ENCODE data around the gene SMTNL2. TPM values are rescaled to one million over a fixed set of nuclear protein-coding genes. Genes with fewer than 3 reads are reported as not detected.

SMTNL2 gene
- total RNA-seq, 2 experiments from 2014 or later: not detected

GRCh38 chr17:4536259-4536741, 48.0 kb upstream of the SMTNL2 start:
- POLR2A ChIA-PET: no interaction called here
- Mint-ChIP-seq H3K9me3 (no peaks in the 10 kb centered on the region), H3K27ac (no peak overlapping the region), H3K4me3 (no peak overlapping the region), H3K36me3 (ENCODE audit: low read depth) (peaks cover 22% of the 10 kb centered on the region), H3K4me1 (ENCODE audit: low read depth) (peaks cover 5% of the 10 kb centered on the region), H3K27me3 (peaks cover 6% of the 10 kb centered on the region)
- TF ChIP-seq CTCF (IDR thresholded peaks at IDR 0.05): no peak
- H3K27ac ChIP-seq (ENCODE audit: low read depth in 1 of 2, low read length in 2 of 2): no peak overlapping the region
- DNase-seq (no peak), ATAC-seq (ENCODE audit: poor library complexity) (no peak)
- CTCF ChIA-PET: no interaction called here
- H3K27me3 ChIP-seq (ENCODE audit: control insufficient read depth in 1 of 2, insufficient read depth in 2 of 2, low read length in 2 of 2): no peaks in the 10 kb centered on the region
- H3K4me3 ChIP-seq (ENCODE audit: low read length): no peak overlapping the region
- H3K4me1 ChIP-seq (ENCODE audit: insufficient read depth, low read length): peaks cover 7% of the 10 kb centered on the region
- H3K36me3 ChIP-seq (ENCODE audit: insufficient read depth, low read length): peaks cover 24% of the 10 kb centered on the region
- H3K9me3 ChIP-seq (ENCODE audit: control insufficient read depth in 1 of 2, insufficient read depth in 1 of 2, low read length in 2 of 2): no peaks in the 10 kb centered on the region
- intact Hi-C loops (cut with DNase I, micrococcal nuclease): no loop called here

GRCh38 chr17:4536742-4537411, 47.5 kb upstream of the SMTNL2 start:
- H3K4me1 Mint-ChIP-seq (ENCODE audit: low read depth): peaks cover 5% of the 10 kb centered on the region
- DNase-seq: no peak
- TF ChIP-seq CTCF (IDR thresholded peaks at IDR 0.05): no peak
- no peak overlapping the region for H3K27ac Mint-ChIP-seq
- Histone ChIP-seq H3K27ac (ENCODE audit: low read depth in 1 of 2, low read length in 2 of 2) (no peak overlapping the region), H3K27me3 (ENCODE audit: control insufficient read depth in 1 of 2, insufficient read depth in 2 of 2, low read length in 2 of 2) (no peaks in the 10 kb centered on the region), H3K36me3 (ENCODE audit: insufficient read depth, low read length) (peaks cover 30% of the 10 kb centered on the region), H3K4me3 (ENCODE audit: low read length) (no peak overlapping the region), H3K4me1 (ENCODE audit: insufficient read depth, low read length) (peaks cover 7% of the 10 kb centered on the region), H3K9me3 (ENCODE audit: control insufficient read depth in 1 of 2, insufficient read depth in 1 of 2, low read length in 2 of 2) (no peaks in the 10 kb centered on the region)
- ChIA-PET CTCF (no interaction called here), POLR2A (interaction anchor here (0.8 kb wide), 1 partner anchor 18 kb away, joined by 3 read pairs; the partner anchor contains the start of gene MYBBP1A)
- H3K27me3 Mint-ChIP-seq: peaks cover 4% of the 10 kb centered on the region
- no peak overlapping the region for H3K4me3 Mint-ChIP-seq
- H3K36me3 Mint-ChIP-seq (ENCODE audit: low read depth): peaks cover 25% of the 10 kb centered on the region
- H3K9me3 Mint-ChIP-seq: no peaks in the 10 kb centered on the region
- ATAC-seq (ENCODE audit: poor library complexity): no peak
- intact Hi-C loops (cut with DNase I, micrococcal nuclease): no loop called here

- no peaks in the 10 kb centered on the region for H3K27me3 ChIP-seq (ENCODE audit: control insufficient read depth in 1 of 2, insufficient read depth in 2 of 2, low read length in 2 of 2)
- ChIA-PET CTCF (no interaction called here), POLR2A (interaction anchor here (0.8 kb wide), 1 partner anchor 18 kb away, joined by 3 read pairs; the partner anchor contains the start of gene MYBBP1A)
- peaks cover 7% of the 10 kb centered on the region for H3K4me1 ChIP-seq (ENCODE audit: insufficient read depth, low read length)
- peaks cover 0 to 4% of the 10 kb centered on the region in 2 experiments for H3K9me3 ChIP-seq (ENCODE audit: control insufficient read depth in 1 of 2, insufficient read depth in 1 of 2, low read length in 2 of 2)
- H3K4me3 Mint-ChIP-seq: no peak overlapping the region
- peaks cover 32% of the 10 kb centered on the region for H3K36me3 Mint-ChIP-seq (ENCODE audit: low read depth)
- H3K4me3 ChIP-seq (ENCODE audit: low read length): no peak overlapping the region
- DNase-seq (no peak), ATAC-seq (ENCODE audit: poor library complexity) (no peak)
- peaks cover 5% of the 10 kb centered on the region for H3K4me1 Mint-ChIP-seq (ENCODE audit: low read depth)
- no peaks in the 10 kb centered on the region for H3K9me3 Mint-ChIP-seq
- H3K27me3 Mint-ChIP-seq: no peaks in the 10 kb centered on the region
- no peak overlapping the region for H3K27ac Mint-ChIP-seq
- no peak overlapping the region for H3K27ac ChIP-seq (ENCODE audit: low read depth in 1 of 2, low read length in 2 of 2)
- no peak for TF ChIP-seq CTCF (IDR thresholded peaks at IDR 0.05)
- peaks cover 37% of the 10 kb centered on the region for H3K36me3 ChIP-seq (ENCODE audit: insufficient read depth, low read length)
- intact Hi-C loops (cut with DNase I, micrococcal nuclease): no loop called here
Observed at GRCh38 chr17:4537451-4538235, 46.7 kb upstream of the SMTNL2 start.
